NK-92 (cell line): ENCODE data around the gene TENT4A.

Experiments
- DNase-seq: peaks from one replicate; lab custom pipeline; 2025; ENCODE audit not compliant: unreplicated experiment; lab: John Stamatoyannopoulos, UW

The TENT4A gene

DNA sequence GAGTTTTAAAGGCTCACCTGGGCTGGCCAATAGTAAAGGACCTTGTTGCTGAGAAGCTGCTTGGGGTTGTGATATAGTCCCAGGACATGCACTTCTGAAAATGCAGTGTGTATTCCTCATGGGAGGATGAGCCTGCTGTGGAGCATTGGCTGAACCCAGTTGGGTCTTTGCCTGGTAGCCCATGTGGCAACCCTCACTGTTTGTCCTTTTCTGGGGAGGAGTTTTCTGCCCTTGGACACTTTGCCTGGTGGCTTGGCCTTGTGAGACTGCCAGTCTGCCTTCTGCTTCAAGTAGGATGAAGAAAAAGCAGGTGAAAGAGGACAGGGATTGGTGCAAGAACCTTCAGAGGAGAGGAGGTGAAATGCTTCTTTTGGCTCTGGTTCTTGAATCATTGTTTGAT, 4.0 kb downstream of the TENT4A start:
- no peak for DNase-seq

DNA sequence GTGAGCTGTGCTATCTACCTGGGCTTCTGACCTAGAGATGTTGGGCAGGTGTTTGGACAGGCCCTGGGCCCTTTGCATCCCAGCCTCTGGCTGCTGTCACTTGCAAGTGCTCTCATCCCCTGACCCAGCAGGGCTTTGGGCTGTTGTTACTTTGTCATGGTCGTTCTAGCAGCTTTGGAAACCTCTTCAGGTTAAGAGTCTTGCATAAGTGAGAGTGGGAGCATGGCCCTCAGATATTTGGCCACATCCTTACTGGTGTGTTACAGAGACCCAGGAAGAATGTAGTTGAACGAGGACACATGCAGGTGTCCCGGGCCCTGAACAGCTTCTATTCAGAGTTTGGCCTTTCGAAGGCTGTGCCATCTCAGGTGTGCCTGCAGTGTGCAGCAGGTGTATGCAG, 4.5 kb downstream of the TENT4A start:
- no peak for DNase-seq

DNA sequence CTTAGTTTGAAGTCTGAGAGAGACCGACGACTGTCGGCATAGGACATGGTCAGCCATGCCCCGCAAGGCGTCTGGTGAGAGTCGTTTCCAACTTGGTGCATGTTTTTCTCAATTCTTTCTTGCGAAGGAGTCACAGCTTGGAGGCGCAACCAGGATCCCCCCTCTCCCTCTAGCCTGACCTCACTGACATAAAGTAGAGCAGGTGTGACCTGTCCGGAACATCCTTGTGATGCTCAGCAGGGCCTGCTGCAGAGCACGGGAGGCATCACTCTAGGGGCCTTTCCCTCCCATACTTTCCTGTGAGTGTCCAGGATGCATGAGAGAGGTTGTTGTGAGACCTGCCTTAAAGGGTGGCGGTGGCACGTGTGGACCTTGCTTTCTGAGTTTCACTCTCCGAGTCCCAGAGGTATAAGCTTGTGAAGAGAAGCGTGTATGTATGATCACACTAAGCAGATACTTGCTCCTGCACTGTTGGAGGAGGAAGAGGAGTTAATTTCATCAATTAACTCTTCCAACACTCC, 5.0 kb downstream of the TENT4A start:
- no peak for DNase-seq

DNA sequence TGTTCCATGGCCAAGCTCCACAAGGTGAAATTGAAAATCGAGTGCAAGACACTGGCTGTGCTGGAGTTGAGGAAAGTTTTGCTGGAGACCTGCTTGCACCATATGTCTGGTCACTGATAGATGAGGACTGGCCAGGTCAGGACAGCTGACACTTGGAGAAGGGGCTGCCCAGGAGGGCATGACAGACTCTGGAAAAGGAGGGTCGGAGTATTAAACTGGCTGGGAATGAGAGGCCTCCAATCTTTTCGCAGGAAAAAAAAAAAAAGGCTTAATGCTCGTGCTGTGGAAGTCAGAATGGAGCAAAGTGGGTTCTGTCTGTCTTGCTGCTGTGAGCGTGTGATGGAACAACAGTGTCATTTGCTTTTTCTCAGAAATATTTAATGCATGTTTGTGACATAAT, 5.5 kb downstream of the TENT4A start:
- no peak for DNase-seq

DNA sequence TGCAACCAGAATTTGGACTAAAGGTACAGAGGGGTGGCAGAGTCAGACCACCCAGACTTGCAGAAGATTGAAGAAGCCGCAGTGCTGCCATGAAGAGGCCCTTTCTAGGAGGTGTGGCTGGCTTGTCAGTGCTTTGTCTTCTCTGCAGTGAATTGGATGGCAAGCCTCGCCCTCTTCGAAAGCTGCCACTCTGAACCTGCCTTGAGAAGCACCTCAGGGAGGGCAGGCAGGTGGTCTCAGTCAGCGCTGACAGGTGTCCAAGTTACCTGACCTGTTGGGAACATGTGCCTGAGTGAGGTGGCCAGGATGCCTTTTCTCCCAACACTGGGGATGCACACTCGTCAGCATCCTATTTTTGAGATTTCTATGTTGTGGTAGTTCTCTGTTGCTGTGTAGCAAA, 6.2 kb downstream of the TENT4A start:
- no peak for DNase-seq

DNA sequence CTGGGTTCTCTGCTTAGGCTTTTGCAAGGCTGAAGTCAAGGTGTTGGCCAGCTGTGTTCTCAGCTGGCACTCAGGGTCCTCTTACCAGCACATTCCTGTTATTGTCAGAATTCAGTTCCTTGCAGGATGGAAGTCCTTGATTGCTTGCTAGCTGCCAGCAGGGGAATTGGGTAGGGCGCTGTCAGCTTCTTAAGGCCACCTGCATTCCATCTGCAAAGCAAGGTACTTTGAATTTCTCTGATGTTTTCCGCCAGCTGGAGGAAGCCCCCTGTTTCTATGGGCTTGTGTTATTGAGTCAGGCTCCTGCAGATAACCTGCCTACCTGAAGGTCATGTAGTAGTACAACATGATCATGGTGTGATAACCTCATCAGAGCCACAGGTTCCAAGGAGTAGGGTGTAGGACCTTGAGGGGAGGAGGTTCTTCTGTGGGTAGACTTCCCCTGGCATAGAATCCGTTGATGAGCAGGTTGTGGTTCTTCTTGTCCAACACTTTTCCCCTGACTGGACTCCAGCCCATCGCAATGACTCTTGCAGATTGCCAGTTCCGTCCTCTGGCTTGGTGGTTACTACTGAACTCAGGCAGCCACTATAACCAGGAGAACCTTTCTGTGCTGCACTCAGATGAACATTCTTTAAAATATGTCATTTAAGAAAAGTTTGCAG, 6.8 kb downstream of the TENT4A start:
- DNase-seq, result no peak

DNA sequence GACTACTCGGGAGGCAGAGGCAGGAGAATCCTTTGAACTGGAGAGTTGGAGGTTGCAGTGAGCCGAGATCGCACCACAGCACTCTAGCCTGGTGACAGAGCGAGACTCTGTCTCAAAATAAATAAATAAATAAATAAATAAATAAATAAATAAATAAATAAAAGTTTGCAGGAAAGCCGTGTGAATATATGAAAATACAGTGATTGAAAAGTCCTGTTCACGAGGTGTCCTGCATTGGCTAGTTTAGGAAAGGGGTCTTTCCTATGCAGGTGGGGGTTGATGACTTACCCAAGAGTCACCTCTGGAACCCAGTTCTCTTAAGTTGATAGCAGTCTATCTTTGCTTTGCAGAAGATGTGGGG, 7.3 kb downstream of the TENT4A start:
- no peak for DNase-seq

DNA sequence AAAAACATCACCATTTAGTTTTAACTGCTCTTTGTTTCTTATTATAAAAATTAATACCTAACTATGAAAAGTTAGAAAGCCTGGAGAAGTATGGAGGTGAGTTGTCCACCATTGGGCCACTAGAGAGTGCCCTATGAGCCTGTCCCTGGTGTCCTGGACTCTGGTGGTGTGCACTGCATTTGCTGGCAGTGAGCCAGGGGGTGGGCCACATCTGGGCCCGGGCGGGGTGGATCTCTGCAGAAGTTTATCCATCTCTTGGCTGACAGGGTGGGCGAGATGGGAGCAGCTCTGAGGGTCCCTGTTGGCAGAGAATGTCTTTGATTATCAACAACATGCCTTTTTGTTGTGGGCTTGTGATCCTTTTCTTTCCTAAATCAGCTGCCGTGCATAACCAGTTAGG, 8.2 kb downstream of the TENT4A start:
- no peak for DNase-seq

DNA sequence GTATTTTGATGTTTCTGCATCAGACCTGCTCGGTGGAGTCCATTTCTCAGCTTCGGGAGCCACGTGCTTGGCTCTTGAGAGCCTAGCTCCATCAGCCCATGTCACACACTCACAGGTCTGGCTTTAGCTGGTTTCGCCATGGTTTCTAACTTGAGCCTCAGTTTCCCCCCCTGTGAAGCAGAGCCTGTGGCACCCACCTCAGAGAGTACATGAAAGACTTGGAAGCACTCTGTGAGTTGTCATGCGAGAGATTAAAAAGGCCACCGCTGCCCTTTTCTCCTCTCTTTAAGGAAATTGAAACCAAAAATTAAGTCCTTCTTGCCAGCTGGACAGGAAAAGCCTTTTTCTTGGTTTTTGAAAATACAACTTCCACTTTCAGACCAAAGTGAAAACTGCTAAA, 8.8 kb downstream of the TENT4A start:
- no peak for DNase-seq

DNA sequence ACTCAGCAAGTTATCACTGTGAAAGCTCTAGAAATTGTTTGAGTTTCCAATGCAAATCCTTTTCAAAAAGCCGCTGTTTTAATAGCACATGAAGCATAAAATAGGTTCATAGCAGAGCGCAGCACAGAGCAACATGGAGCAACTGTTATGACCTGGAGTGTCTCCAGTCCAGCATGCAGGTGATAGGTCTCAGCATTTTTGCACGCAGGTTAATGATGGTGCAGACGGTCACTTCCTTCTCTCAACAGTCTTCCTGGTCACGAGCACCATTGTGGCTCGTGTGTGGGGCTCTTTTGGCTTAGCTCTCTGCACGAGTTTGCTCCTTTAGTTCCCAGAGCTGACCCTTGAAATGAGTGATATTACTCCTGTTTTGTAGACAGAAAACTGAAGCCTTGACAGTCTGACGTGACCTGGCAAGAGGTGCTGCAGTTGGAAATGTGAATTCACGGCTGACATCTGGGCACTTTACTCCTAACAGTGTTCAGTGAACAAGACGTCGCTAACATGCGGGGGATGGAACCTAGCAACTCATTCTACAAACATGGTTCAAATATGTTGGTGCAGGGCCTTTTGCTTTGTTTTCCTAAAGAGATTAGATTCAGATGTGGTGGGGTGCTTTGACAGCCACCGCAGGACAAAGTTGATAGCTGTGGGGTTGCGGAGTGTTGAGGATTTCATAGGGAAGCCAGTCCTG, 10.0 kb downstream of the TENT4A start:
- DNase-seq, result no peak

DNA sequence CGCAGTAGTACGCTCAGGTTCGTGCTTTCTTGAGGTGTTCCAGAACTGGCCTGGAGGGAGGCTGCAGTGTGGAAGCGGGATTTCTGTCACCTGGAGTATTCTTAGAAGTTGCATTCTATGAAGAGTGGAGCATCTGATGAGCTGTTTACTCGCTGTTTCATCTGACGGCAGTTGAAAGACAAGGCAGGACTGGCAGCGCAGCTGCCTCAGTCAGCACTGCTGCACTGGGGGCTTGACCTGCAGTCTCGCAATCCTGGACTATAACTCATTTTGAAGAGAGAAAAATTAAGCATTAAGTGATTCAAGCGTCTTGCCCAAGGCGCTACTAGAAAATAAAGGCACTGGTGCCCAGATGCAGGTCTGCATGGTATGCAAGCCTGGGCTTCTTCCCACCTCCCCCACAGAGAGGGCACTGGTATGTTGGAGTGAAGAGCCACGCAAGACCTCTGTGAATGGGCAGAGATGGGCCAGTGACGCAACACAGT, 10.6 kb downstream of the TENT4A start:
- no peak for DNase-seq

DNA sequence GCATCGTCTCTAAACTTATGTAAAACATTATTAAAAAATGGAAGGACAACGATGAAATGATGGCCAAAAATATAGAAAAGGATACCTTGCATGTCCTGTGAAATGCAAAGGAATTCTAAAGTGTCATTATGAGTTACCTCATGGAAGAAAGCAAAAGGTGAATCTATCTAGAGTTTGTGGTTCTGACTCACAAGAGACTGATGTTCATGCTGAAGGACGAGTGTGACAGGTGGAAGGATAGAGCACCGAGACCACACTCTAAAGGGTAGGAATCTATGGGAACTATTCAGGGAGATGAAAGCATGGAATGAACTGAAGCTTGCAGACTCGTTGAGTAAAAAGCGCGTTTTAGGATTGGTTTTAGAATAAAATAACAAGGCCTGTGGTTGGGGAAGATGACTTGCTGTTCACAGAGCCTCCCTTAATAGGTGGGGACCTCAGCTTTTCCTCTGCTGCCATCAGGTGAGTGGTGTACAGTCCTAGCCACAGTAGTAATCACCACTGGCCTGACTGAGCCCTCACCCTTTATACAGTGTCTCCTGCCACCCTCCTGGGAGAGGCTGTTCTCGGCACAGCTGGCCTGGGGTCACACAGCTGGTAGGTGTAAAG, 11.2 kb downstream of the TENT4A start:
- no peak for DNase-seq

DNA sequence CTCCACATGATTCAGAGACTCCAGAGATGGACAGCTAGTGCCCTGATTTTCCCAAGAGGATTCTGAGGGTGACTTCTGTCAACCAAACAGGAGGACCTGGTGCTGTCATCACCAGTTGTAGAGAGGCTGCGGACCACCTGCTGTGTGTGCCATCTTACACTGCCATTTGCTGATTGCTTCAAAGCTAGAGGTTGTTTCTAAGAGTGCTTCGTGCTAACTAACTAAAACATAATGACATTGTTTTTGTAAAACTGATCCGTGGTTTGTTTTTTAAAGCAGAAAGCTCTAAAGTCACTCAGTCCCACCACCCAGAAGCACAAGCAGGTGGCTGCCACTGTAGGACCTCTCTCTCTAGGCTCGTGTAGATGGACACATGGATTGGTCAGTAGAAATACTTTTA, 12.2 kb downstream of the TENT4A start:
- DNase-seq, result no peak

DNA sequence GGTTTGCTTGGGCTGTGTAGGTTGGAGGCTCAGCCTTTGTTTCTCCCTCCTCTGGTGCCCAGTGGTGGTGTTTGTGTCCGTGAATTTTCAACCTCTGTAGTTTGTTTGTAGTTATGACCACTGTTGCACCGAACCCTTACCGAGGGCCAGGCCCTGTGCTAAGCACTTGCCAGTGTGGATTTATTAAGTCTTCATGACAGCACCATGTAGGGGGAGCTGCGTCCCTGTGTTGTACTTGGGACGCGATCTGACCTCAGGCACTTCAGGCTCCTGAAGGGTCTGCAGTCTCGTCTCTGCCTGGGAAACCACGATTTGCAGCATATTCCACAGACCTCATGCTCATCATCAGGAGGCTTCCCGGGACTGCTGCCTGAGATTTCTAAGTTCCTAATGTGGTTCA, 12.8 kb downstream of the TENT4A start:
- no peak for DNase-seq

DNA sequence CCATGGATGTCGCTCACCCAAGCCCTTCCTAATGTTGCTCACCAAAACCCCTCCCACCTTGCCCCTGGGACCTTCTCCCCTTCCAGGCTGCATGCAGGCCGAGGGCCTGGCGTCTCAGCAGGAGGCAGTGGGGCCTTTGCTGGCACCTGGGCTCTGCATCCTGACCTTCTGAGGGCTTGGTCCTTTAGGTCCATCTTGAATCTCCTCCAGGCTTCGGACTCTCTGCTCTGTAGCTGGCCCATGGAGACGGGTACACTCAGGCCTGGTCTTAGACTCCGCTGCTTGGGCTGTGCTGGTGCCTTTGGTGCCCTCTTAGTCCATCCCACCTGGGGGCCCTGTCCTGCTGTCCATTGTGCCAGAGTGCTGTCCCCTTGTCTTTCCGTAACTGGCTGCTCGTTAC, 14.0 kb downstream of the TENT4A start:
- DNase-seq, result no peak

DNA sequence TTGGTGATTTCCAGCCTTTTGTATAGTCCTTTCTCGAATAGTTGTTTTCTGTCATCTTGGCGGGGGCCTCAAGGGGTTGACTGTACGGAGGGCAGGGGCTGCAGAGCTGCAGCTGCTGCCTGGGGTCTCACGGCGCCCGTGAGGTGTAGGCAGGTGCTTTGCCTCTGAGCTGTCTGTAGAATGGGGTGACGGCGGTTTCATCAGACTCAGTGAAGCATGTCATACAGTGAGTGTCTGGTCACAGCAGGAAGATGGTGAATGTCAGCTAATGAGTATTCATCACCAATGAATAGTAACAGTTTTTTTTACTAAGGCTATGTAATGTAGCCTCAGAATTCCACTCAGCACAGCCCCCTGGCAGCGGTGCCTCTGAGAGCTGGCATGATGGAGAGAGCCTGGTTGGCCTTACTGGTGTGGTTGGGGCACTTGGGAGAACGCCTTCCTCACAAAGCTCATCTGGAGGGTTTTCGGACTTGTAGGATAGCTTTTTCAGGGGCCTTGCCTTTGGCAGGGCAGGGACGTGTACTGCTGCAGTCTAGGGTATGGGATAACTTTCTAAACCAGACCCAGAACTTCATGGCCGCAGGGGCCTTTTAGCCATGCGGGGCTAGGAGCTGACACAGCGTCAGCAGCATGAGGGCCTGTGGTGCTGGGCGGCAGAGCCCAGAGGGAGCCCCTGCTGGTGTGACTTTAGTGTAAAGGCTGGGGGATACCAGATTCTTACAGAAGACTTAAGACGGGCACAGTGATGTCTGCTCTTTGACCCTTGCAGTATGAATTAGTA, 15.0 kb downstream of the TENT4A start:
- DNase-seq, result no peak

DNA sequence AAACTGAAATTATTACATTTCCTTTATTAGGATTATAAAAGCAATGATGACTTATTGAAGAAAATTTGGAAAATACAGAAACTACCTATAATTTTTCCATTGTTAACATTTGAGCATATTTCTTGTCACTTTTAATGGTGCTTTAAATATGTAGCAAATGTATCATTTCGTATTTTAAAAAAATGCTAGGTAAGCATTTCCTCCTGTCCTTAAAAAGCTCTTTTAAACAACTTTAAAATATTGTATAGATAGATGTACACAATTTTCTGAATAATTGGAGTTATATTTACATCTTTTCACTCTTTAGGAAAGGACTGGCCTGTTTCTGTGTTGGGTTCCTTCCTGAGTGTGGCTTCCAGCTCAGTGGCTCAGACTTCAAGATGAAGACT, 15.6 kb downstream of the TENT4A start:
- DNase-seq, result no peak

DNA sequence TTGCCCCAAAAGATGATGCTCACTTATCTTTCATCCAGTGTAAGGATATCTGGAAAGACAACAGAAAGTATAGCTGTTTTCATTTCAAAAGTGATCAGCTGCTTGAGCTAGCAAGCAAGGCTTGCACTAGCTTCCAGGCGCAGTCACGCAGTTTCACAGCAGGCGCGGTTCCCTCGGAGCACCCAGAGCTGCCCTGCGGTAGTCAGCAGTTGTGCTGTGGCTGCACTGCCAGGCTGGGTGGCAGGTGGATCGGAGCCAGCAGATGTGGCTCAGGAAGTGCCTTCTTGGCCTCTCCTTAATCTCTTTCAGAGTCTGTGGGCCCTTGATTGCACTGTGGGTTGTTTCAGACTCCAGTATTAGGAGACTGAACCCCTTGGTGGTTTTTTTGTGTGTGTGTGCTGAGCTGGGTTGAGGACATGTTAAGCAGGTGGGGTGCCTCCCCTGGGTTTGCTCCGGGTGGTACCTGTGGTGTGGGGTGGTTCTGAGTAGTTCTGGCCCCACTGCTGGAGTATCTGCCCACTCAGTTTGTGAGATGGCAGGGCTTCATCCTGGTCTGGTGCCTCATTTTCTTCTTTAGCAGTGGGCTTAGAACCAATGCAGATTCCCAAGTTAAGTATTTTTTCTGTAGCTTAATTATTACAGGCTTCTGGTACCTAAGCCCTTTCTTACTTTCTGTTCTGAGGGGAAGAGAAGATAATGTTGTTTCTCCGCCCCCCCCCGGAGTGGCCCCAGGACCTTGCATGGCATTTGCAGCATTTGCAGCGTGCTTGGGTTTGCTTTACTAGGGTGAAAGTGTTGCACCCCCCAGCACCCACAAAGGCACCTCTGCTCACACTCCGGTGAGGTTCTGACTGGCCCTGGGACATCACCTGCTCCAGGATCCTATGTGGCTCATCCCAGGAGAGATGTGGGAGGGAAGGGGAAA, 16.4 kb downstream of the TENT4A start:
- no peak for DNase-seq

DNA sequence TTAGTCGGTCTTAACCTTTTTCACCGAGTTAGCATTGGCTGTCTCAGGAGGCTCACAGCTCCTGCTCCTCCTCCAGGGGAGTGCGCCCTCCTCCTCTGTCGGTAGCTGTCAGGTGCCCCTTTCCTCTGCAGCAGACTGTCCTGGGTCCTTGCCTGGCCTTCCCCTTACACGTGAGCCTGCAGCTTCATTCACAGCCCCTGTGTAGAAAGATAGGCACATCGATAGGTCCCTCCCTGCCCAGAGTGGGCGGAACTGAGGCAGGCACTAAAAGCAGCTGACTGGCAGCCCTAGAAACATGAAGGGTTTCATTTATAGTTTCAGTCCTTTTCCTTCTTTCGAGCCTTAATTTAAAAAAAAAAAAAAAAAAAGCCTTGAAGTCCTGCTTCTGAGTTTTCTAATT, 17.2 kb downstream of the TENT4A start:
- DNase-seq, result no peak

DNA sequence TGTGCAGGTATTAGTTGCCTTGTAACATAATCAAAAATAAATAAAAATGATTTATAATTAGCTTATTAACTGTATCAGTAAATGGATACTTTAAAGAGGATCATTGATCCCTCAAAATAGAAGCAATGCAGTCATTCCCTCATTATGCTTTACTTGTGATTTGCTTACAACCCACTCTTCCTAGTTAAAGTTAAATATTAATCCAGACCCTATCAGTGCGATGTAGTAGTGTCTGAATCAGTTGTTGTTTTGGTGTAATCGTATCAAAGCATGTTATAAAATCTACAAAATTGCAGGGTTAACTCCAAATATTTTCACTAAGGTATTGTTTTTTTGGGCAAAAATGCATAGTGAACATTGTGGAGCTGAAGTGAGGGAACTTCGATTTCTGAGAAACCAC, 17.6 kb downstream of the TENT4A start:
- DNase-seq, result no peak
